ENCODE data around the gene KCTD3.

GRCh38 chr1:215636258-215636965 lies 69.3 kb downstream of the KCTD3 start:
- TF ChIP-seq POLR2A (IDR thresholded peaks at IDR 0.05) (no peak), CTCF (IDR thresholded peaks at IDR 0.05) (no peak)
